Astrocyte (in vitro differentiated cells and primary cell): ENCODE measurements around the gene ZSCAN12. TPM values are rescaled to one million over a fixed set of nuclear protein-coding genes. Genes with fewer than 3 reads are reported as not detected.

Experiments used
- DNase-seq: peaks from one replicate; pipeline ENCODE4 v3.0.0-alpha.2; 2010; ENCODE audit warnings: low read depth
- FAIRE-seq: peaks from 2 replicates; lab custom pipeline; 2011; peaks lifted over from hg19 to GRCh38; lab: Jason Lieb, UNC
- H2AFZ ChIP-seq: 2 replicates; pipeline ENCODE4 v1.6.0; 2012; ENCODE audit warnings: low read depth, low read length, inconsistent platforms
- H3K27ac ChIP-seq: 2 replicates; pipeline ENCODE4 v1.5.1; 2011; ENCODE audit warnings: low read depth, low read length, inconsistent platforms
- H3K27me3 ChIP-seq: 2 replicates; pipeline ENCODE4 v1.6.0; 2011; ENCODE audit warnings: low read length, inconsistent platforms; ENCODE audit not compliant: insufficient read depth
- H3K36me3 ChIP-seq: 2 replicates; pipeline ENCODE4 v1.5.1; 2011; ENCODE audit warnings: low read length, inconsistent platforms; ENCODE audit not compliant: insufficient read depth
- H3K4me1 ChIP-seq: 2 replicates; pipeline ENCODE4 v1.5.1; 2011; ENCODE audit warnings: low read length, inconsistent platforms; ENCODE audit not compliant: insufficient read depth
- H3K4me2 ChIP-seq: 2 replicates; pipeline ENCODE4 v1.6.0; 2012; ENCODE audit warnings: low read length, inconsistent platforms
- H3K4me3 ChIP-seq: 2 replicates; pipeline ENCODE4 v1.5.1; 2011; ENCODE audit warnings: low read depth, mild to moderate bottlenecking, low read length, inconsistent platforms; ENCODE audit not compliant: insufficient read depth
- H3K79me2 ChIP-seq: 2 replicates; pipeline ENCODE4 v1.6.0; 2012; ENCODE audit warnings: mild to moderate bottlenecking, low read length, inconsistent platforms; ENCODE audit not compliant: insufficient read depth
- H3K9ac ChIP-seq: 2 replicates; pipeline ENCODE4 v1.6.0; 2012; ENCODE audit warnings: mild to moderate bottlenecking, low read length, inconsistent platforms
- H3K9me3 ChIP-seq: 2 replicates; pipeline ENCODE4 v1.5.1; 2012; ENCODE audit warnings: low read depth, mild to moderate bottlenecking, low read length, inconsistent platforms; ENCODE audit not compliant: insufficient read depth
- H4K20me1 ChIP-seq: 2 replicates; pipeline ENCODE4 v1.6.0; 2012; ENCODE audit warnings: low read length, inconsistent platforms; ENCODE audit not compliant: insufficient read depth
- H3K27ac Mint-ChIP-seq: one replicate; pipeline ENCODE4 v1.8.0; 2021; ENCODE audit warnings: mild to moderate bottlenecking, mixed read lengths; ENCODE audit not compliant: unreplicated experiment
- H3K27me3 Mint-ChIP-seq: one replicate; pipeline ENCODE4 v1.8.0; 2021; ENCODE audit warnings: low read depth, mixed read lengths; ENCODE audit not compliant: unreplicated experiment
- H3K36me3 Mint-ChIP-seq: one replicate; pipeline ENCODE4 v1.8.0; 2021; ENCODE audit warnings: low read depth, mixed read lengths; ENCODE audit not compliant: unreplicated experiment
- H3K4me1 Mint-ChIP-seq: one replicate; pipeline ENCODE4 v1.8.0; 2021; ENCODE audit warnings: low read depth, mixed read lengths; ENCODE audit not compliant: unreplicated experiment
- H3K4me3 Mint-ChIP-seq: one replicate; pipeline ENCODE4 v1.8.0; 2021; ENCODE audit warnings: mild to moderate bottlenecking, moderate library complexity, mixed read lengths; ENCODE audit not compliant: unreplicated experiment
- H3K9me3 Mint-ChIP-seq: one replicate; pipeline ENCODE4 v1.8.0; 2021; ENCODE audit warnings: mild to moderate bottlenecking, mixed read lengths; ENCODE audit not compliant: unreplicated experiment
- CTCF ChIP-seq: IDR thresholded peaks from 2 replicates; pipeline ENCODE4 v1.5.1; 2011; ENCODE audit warnings: low read depth, mild to moderate bottlenecking, inconsistent platforms, low read length, moderate library complexity; ENCODE audit not compliant: insufficient read depth
- EZH2 ChIP-seq: IDR thresholded peaks from 2 replicates; pipeline ENCODE4 v1.6.1; 2012; ENCODE audit warnings: mild to moderate bottlenecking, low read length, inconsistent platforms; ENCODE audit not compliant: insufficient read depth
- total RNA-seq: library from RNA; stranded (reverse); gene quantifications from 2 replicates; pipeline ENCODE4 v1.2.1, GENCODE V29; 2021

The ZSCAN12 gene
- total RNA-seq, 1 donor from 2014 or later: 6.3 TPM

- FAIRE-seq: no peak
These were observed 2.6 kb upstream of the ZSCAN12 start for GRCh38 chr6:28402197-28402596.

GRCh38 chr6:28401172-28401571, 1.6 kb upstream of the ZSCAN12 start:
- Mint-ChIP-seq H3K27ac (no peak overlapping the region), H3K4me1 (peaks cover 11% of the 10 kb centered on the region), H3K4me3 (no peak overlapping the region), H3K9me3 (no peaks in the 10 kb centered on the region), H3K27me3 (no peaks in the 10 kb centered on the region), H3K36me3 (no peaks in the 10 kb centered on the region)
- no peak overlapping the region for H3K9ac ChIP-seq
- no peak overlapping the region for H2AFZ ChIP-seq
- H3K4me1 ChIP-seq: peaks cover 4% of the 10 kb centered on the region
- DNase-seq: peak; percentile 25
- no peak for TF ChIP-seq CTCF
- TF ChIP-seq EZH2: no peak
- no peak overlapping the region for H3K4me2 ChIP-seq
- no peaks in the 10 kb centered on the region for H3K27me3 ChIP-seq
- FAIRE-seq: no peak
- no peaks in the 10 kb centered on the region for H3K9me3 ChIP-seq
- no peak overlapping the region for H3K27ac ChIP-seq
- H3K79me2 ChIP-seq: peaks cover 32% of the 10 kb centered on the region
- no peaks in the 10 kb centered on the region for H4K20me1 ChIP-seq
- H3K4me3 ChIP-seq: no peak overlapping the region
- peaks cover 2% of the 10 kb centered on the region for H3K36me3 ChIP-seq

More at GRCh38 chr6:28402197-28402596, 2.6 kb upstream of the ZSCAN12 start:
- peaks cover 5% of the 10 kb centered on the region for H3K4me1 Mint-ChIP-seq
- Histone ChIP-seq H4K20me1 (no peaks in the 10 kb centered on the region), H3K4me3 (no peak overlapping the region), H3K79me2 (peaks cover 21% of the 10 kb centered on the region), H3K9me3 (no peaks in the 10 kb centered on the region), H3K4me2 (no peak overlapping the region), H2AFZ (no peak overlapping the region), H3K9ac (no peak overlapping the region), H3K36me3 (peaks cover 2% of the 10 kb centered on the region), H3K27ac (no peak overlapping the region), H3K27me3 (no peaks in the 10 kb centered on the region), H3K4me1 (peaks cover 4% of the 10 kb centered on the region)
- peaks cover 4% of the 10 kb centered on the region for H3K27me3 Mint-ChIP-seq
- TF ChIP-seq EZH2: no peak
- no peak for TF ChIP-seq CTCF
- no peaks in the 10 kb centered on the region for H3K36me3 Mint-ChIP-seq
- no peak overlapping the region for H3K4me3 Mint-ChIP-seq
- H3K27ac Mint-ChIP-seq: no peak overlapping the region
- H3K9me3 Mint-ChIP-seq: no peaks in the 10 kb centered on the region
- DNase-seq: no peak

GRCh38 chr6:28400122-28400451, 540 bp upstream of the ZSCAN12 start:
- Mint-ChIP-seq H3K36me3 (no peaks in the 10 kb centered on the region), H3K9me3 (no peaks in the 10 kb centered on the region), H3K27me3 (no peaks in the 10 kb centered on the region), H3K4me3 (peak overlapping the region; percentile 95), H3K4me1 (peaks cover 11% of the 10 kb centered on the region), H3K27ac (peak overlapping the region; percentile 96)
- H3K79me2 ChIP-seq: peaks cover 42% of the 10 kb centered on the region
- peaks cover 4% of the 10 kb centered on the region for H3K4me1 ChIP-seq
- H3K27ac ChIP-seq: peak overlapping the region; percentile 60
- TF ChIP-seq CTCF (no peak), EZH2 (no peak)
- DNase-seq (no peak), FAIRE-seq (peak; percentile 39)
- peak overlapping the region; percentile 91 for H2AFZ ChIP-seq
- H3K36me3 ChIP-seq: peaks cover 2% of the 10 kb centered on the region
- H3K4me2 ChIP-seq: peak overlapping the region; percentile 87
- peak overlapping the region; percentile 88 for H3K9ac ChIP-seq
- peak overlapping the region; percentile 83 for H3K4me3 ChIP-seq
- no peaks in the 10 kb centered on the region for H3K27me3 ChIP-seq
- no peaks in the 10 kb centered on the region for H3K9me3 ChIP-seq
- no peaks in the 10 kb centered on the region for H4K20me1 ChIP-seq
